GM19395 (cell line): ENCODE data around the gene DUOX2.
"Not testable (repeated sequence)": the region's sequence is repeated elsewhere in the genome, so short reads cannot be mapped to it uniquely, and the experiment has no call there.

ENCODE experiments used
- ATAC-seq: cut with Tn5 transposase; IDR thresholded peaks from one replicate; pipeline ENCODE4 v1.9.1; 2021; ENCODE audit warnings: mild to moderate bottlenecking, moderate library complexity; ENCODE audit not compliant: unreplicated experiment

The DUOX2 gene

GRCh38 chr15:45077391-45077790 is 36.6 kb downstream of the DUOX2 start:
- not testable (repeated sequence) for ATAC-seq

- ATAC-seq = not testable (repeated sequence)
These were observed 38.3 kb downstream of the DUOX2 start for GRCh38 chr15:45075440-45076320.

- ATAC-seq = not testable (repeated sequence)
These were observed 40.4 kb downstream of the DUOX2 start for GRCh38 chr15:45073602-45074001.

- ATAC-seq = not testable (repeated sequence)
These were observed 44.0 kb downstream of the DUOX2 start for GRCh38 chr15:45069942-45070360.

GRCh38 chr15:45064386-45064785 is 49.6 kb downstream of the DUOX2 start:
- ATAC-seq = no peak

- ATAC-seq = not testable (repeated sequence)
These were observed 51.7 kb downstream of the DUOX2 start for GRCh38 chr15:45062301-45062700.

GRCh38 chr15:45058690-45059675 is 55.0 kb downstream of the DUOX2 start:
- ATAC-seq = not testable (repeated sequence)

GRCh38 chr15:45052676-45053075 is 61.3 kb downstream of the DUOX2 start:
- ATAC-seq = not testable (repeated sequence)

GRCh38 chr15:45050587-45050986 is 63.4 kb downstream of the DUOX2 start:
- no peak for ATAC-seq

GRCh38 chr15:45048794-45049631 is 65.0 kb downstream of the DUOX2 start:
- peak; percentile 61 for ATAC-seq

- ATAC-seq = not testable (repeated sequence)
These were observed 65.6 kb downstream of the DUOX2 start for GRCh38 chr15:45048449-45048793.

- not testable (repeated sequence) for ATAC-seq
These were observed 69.7 kb downstream of the DUOX2 start for GRCh38 chr15:45044270-45044669.

GRCh38 chr15:45042859-45043258 is 71.1 kb downstream of the DUOX2 start:
- ATAC-seq = not testable (repeated sequence)
